RWPE2 (cell line): Measurements from ENCODE around the gene CACNA2D4.
"Not testable (repeated sequence)": the region's sequence is repeated elsewhere in the genome, so short reads cannot be mapped to it uniquely, and the experiment has no call there.

Experiments
- ATAC-seq: fragments of 200-7000 bp; cut with Tn5 transposase; 3 replicates; pipeline ENCODE4 v1.9.1; 2021; ENCODE audit warnings: low read depth
- DNase-seq: peaks from one replicate; pipeline ENCODE4 v3.0.0-alpha.2; 2020; ENCODE audit warnings: low spot score
- H3K27ac ChIP-seq: fragments of 450-650 bp; 2 replicates; pipeline ENCODE4 v1.5.1; 2017; ENCODE audit warnings: mild to moderate bottlenecking; ENCODE audit not compliant: poor library complexity, severe bottlenecking
- H3K27me3 ChIP-seq: fragments of 250-450 bp; sonication (Bioruptor Pico); 2 replicates; pipeline ENCODE4 v1.5.1; 2021; ENCODE audit warnings: mild to moderate bottlenecking, moderate library complexity; ENCODE audit not compliant: insufficient read depth, poor library complexity, severe bottlenecking
- H3K36me3 ChIP-seq: fragments of 250-450 bp; sonication (Bioruptor Pico); 2 replicates; pipeline ENCODE4 v1.5.1; 2020; ENCODE audit warnings: low read depth, mild to moderate bottlenecking, moderate library complexity
- H3K4me1 ChIP-seq: fragments of 250-450 bp; sonication (Bioruptor Pico); 2 replicates; pipeline ENCODE4 v1.5.1; 2021; ENCODE audit warnings: mild to moderate bottlenecking, moderate library complexity; ENCODE audit not compliant: insufficient read depth, poor library complexity, severe bottlenecking
- H3K4me3 ChIP-seq: fragments of 250-450 bp; sonication (Bioruptor Pico); 2 replicates; pipeline ENCODE4 v1.5.1; 2021; ENCODE audit warnings: mild to moderate bottlenecking, moderate library complexity; ENCODE audit not compliant: severe bottlenecking
- H3K9me3 ChIP-seq: fragments of 250-450 bp; sonication (Bioruptor Pico); 2 replicates; pipeline ENCODE4 v1.5.1; 2021; ENCODE audit warnings: mild to moderate bottlenecking, moderate library complexity; ENCODE audit not compliant: severe bottlenecking
- TF ChIP-seq, protein P1 (sequence below): fragments of 450-650 bp; IDR thresholded peaks from one replicate; pipeline ENCODE4 v1.5.1; 2017; ENCODE audit warnings: mild to moderate bottlenecking, moderate library complexity; ENCODE audit not compliant: poor library complexity, severe bottlenecking

The CACNA2D4 gene

GRCh38 chr12:1947081-1947480 is 28.6 kb upstream of the CACNA2D4 start:
- no peak overlapping the region for H3K4me3 ChIP-seq
- no peak overlapping the region for H3K27ac ChIP-seq
- ATAC-seq = no peak
- H3K36me3 ChIP-seq = peaks cover 25% of the 10 kb centered on the region
- TF ChIP-seq, protein P1, sequence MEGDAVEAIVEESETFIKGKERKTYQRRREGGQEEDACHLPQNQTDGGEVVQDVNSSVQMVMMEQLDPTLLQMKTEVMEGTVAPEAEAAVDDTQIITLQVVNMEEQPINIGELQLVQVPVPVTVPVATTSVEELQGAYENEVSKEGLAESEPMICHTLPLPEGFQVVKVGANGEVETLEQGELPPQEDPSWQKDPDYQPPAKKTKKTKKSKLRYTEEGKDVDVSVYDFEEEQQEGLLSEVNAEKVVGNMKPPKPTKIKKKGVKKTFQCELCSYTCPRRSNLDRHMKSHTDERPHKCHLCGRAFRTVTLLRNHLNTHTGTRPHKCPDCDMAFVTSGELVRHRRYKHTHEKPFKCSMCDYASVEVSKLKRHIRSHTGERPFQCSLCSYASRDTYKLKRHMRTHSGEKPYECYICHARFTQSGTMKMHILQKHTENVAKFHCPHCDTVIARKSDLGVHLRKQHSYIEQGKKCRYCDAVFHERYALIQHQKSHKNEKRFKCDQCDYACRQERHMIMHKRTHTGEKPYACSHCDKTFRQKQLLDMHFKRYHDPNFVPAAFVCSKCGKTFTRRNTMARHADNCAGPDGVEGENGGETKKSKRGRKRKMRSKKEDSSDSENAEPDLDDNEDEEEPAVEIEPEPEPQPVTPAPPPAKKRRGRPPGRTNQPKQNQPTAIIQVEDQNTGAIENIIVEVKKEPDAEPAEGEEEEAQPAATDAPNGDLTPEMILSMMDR = no peak
- no peaks in the 10 kb centered on the region for H3K4me1 ChIP-seq
- no peaks in the 10 kb centered on the region for H3K9me3 ChIP-seq
- H3K27me3 ChIP-seq = no peaks in the 10 kb centered on the region
- DNase-seq = no peak

GRCh38 chr12:1946296-1946695 is 27.8 kb upstream of the CACNA2D4 start:
- TF ChIP-seq, protein P1 = no peak
- Histone ChIP-seq H3K4me3 (no peak overlapping the region), H3K27me3 (no peaks in the 10 kb centered on the region), H3K9me3 (no peaks in the 10 kb centered on the region), H3K27ac (no peak overlapping the region), H3K4me1 (no peaks in the 10 kb centered on the region), H3K36me3 (peaks cover 25% of the 10 kb centered on the region)
- no peak for DNase-seq
- ATAC-seq = no peak

GRCh38 chr12:1945502-1945901 is 27.1 kb upstream of the CACNA2D4 start:
- not testable (repeated sequence) for H3K27me3 ChIP-seq, H3K27ac ChIP-seq, H3K9me3 ChIP-seq, H3K4me3 ChIP-seq, ATAC-seq, DNase-seq, H3K4me1 ChIP-seq
- peaks cover 25% of the 10 kb centered on the region for H3K36me3 ChIP-seq

DNA sequence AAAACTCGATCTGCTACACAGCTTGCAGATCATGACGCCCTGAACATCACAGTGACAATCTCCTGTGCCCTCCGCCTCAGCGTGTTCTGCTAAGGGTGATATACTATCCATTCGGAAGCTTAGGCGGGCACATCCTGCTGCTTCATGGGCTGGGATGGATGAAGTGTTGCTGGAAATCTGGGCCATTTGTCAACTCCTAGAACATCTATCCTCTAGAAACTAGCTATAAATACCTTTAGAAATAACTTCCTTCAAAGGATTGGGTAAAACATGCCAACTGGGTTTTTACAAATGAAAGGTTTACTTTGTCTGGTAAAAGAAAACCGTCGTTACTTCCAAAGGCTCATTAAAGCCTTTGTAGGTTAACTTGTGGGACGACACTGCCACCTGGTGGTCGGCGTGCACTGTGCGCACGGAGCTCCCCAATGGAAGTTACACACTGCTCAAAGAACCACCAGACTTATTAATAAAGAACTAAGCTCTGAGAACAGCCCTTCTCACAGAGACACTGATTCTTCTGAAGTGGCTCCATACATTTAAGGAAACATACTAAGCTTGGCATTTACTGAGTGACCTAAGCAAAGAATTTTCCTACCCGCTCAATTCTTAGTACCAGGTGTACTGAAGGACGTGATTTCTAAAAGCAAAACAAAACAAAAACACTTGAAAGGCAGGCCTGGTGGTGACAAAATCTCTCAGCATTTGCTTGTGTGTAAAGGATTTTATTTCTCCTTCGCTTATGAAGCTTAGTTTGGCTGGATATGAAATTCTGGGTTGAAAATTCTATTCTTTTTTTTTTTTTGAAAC is 21.6 kb upstream of the CACNA2D4 start:
- no peak overlapping the region for H3K27ac ChIP-seq
- ATAC-seq (peak; percentile 86), DNase-seq (no peak)
- H3K4me1 ChIP-seq = no peaks in the 10 kb centered on the region
- H3K4me3 ChIP-seq = no peak overlapping the region
- H3K27me3 ChIP-seq = no peaks in the 10 kb centered on the region
- H3K9me3 ChIP-seq = no peaks in the 10 kb centered on the region
- TF ChIP-seq, protein P1 = peak; percentile 95
- peaks cover 3% of the 10 kb centered on the region for H3K36me3 ChIP-seq

- DNase-seq = no peak
- TF ChIP-seq, protein P1 = no peak
- H3K27me3 ChIP-seq = no peaks in the 10 kb centered on the region
- no peaks in the 10 kb centered on the region for H3K9me3 ChIP-seq
- ATAC-seq = no peak
- no peak overlapping the region for H3K27ac ChIP-seq
- H3K4me1 ChIP-seq = no peaks in the 10 kb centered on the region
- H3K4me3 ChIP-seq = no peak overlapping the region
- H3K36me3 ChIP-seq = no peaks in the 10 kb centered on the region
These were observed 20.9 kb upstream of the CACNA2D4 start for GRCh38 chr12:1939331-1939730.
